NCI-H146 treated with DMSO at 0.1 percent for 48 hours (cell line): ENCODE measurements around the gene ALG3.

Experiments
- DNase-seq: peaks from one replicate; lab custom pipeline; 2025; ENCODE audit not compliant: unreplicated experiment; lab: John Stamatoyannopoulos, UW

The ALG3 gene

DNA sequence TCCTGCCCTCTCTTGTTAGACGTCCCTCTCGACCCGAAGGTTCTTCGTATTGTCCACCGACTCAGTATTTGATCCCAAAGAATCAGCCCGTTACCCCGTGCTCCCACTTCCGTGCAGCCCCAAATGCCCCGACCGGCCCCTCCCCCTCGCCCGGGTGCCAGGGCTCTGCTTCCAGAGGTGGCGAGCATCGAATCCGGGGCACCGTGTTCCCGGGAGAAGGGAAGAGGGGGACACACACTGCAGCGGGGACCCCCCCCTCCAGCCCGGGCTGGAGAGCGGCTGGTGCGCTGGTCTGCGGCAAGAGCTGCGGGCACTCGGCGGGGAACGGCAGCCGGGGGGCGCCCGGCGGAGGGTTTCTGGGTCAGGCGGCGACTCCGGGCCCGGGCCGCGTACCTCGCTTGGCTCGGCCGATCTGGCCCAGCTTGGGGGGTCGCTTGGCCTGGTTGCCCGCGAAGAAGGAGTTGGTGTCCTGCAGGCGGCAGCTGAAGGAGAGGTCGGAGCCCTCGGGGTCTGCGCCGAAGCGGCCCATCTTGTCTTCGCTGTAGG, 12.0 kb upstream of the ALG3 start:
- DNase-seq: no peak

- DNase-seq: peak; percentile 36
These were observed 11.3 kb upstream of the ALG3 start for GRCh38 chr3:184259878-184260723.

DNA sequence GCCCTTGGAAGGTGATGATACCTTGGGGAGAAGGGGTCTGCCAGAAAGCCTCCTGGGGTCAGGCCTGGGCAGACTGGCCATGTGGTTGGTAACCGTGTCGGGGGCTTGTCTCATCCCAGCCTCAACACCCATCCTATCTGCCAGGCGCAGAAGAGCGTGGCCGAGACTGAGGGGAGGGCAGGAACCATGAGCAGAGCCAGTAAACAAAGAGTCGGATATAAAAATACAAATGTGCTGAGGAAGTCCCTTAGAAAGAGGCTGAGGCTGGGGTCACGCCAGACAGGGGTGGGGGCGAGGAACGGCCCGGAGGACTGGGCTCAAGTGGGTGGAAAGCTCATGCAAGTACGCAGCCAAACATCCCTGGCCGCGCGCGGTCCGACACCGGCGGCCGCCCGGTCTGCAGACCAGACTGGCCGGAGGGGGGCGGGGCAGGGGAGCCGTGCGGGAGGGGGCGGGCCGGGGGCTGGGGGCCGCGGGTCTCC, 10.7 kb upstream of the ALG3 start:
- DNase-seq: no peak

GRCh38 chr3:184258926-184259325, 10.2 kb upstream of the ALG3 start:
- no peak for DNase-seq

DNA sequence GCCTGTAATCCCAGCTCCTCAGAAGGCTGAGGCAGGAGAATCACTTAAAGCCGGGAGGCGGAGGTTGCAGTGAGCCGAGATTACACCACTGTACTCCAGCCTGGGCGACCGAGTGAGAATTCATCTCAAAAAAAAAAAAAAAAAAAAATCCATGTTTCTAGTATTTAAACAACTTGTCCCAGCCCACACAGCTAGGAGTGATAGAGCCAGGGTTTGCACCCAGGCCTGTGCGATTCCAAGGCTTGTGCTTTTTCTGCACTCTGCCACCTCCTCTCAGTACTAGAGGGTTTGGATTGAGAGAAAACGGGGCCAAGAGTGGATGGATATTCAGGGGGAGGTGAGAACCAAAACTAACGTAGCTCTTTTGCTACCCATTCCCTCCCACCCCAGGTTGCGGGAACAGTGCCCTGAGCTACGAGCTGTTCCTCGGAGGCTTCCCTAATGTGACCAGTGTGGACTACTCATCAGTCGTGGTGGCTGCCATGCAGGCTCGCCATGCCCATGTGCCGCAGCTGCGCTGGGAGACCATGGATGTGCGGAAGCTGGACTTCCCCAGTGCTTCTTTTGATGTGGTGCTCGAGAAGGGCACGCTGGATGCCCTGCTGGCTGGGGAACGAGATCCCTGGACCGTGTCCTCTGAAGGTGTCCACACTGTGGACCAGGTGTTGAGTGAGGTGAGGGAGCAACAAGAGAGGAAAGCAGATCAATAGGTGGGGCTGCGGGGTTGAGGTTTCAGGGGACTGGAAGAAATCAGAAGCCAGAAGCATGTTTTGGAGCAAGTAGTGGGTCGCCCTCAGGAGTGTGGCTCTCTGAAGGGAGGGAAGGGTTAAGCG, 8.5 kb upstream of the ALG3 start:
- no peak for DNase-seq

DNA sequence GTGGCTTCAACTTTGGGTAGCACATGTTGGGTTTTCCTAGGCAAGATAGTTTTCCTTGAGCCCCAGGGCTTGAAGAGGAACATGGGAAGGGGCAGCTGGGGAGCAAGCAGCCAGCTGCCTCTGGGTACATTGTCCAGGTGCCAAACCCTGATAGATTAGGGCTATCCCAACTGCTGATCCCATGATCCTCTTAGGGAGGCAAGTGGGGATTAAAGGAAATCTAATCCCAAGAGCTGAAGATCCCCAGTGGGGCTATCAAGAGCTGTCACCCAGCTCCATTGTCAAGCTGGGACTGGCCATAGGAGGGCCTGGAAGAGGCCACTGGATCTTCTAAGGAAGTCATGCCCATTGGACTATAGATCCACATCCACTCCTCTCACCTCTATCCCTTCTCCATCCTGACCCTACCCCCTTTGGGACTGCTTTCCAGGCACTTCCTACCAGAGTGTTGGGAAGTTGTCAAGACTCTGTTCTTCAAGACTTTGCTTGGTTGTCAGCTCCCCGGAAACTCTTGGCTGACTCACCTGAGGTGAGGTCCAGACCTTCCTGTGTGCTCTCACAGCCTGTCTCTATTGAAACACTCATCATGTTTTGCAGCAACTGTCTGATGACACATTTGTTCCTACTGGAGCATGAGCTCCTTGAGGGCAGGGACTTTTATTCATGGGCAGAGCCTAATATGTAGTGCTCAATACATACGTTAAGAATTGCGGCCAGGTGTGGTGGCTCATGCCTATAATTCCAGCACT, 6.7 kb upstream of the ALG3 start:
- no peak for DNase-seq

GRCh38 chr3:184250167-184250828, 1.5 kb upstream of the ALG3 start:
- DNase-seq: peak; percentile 96

- DNase-seq: peak; percentile 100
These were observed 827 bp upstream of the ALG3 start, which contains the start of gene EEF1AKMT4 for GRCh38 chr3:184249412-184250166. EEF1AKMT4 (plus strand) TSS chr3:184249672; CDS start chr3:184249695, 23 bp downstream.

DNA sequence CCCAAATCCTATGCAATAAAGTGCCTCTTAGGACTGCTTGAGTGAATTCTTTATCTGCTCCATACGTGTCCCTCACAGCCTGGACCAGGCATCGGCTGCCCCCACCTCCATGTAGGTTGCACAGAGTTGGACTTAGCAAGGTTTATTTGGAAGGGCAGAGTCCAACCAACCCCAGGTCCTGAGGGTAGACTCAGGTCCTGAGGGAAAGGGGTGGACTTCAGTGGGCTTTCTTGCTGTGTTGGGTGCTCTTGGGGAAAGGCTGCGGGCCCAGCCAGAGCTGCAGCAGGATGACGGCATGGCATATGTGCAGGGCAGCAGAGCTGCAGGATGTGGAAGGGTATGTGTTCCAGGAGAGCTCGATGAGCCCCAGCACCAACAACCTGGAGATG, 6.5 kb downstream of the ALG3 start:
- no peak for DNase-seq

GRCh38 chr3:184241447-184242296, 7.1 kb downstream of the ALG3 start:
- no peak for DNase-seq

- DNase-seq: no peak
These were observed 7.7 kb downstream of the ALG3 start for GRCh38 chr3:184241141-184241446.

DNA sequence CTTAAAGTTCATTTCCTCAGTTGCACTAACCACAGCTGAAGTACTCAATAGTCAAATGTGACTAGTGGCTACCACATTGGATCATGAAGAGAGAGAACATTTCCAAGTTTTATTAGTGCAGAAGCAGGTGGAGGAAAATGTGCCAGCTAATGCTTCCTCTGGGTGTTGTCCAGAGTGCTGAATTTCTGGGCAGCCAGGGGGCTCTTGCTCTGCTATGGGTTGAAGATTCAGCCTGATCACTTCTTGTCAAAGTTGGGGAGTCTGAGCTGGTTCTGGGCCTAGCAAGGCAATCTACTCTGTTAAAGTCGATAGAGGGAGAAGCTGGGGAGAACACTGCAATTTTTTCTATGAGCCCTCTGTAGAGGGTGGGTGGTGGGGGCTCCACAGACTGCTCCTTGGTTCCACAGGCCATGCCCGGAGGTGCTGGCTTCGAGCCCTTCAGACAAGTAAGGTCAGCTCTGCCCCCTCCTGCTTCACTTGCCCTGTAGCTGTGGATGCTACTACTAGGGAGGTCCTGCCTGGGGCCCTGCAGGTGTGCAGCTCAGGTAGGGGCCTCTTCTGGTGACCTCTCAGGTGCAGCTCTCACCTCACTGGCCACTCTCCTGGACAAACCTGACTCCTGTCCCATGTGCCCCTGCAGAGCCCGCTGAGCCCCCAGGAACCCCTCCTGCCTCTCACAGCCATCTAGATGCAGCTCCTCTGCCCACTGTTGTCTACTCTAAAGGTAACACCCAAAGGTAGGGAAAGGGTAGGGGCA, 8.2 kb downstream of the ALG3 start:
- no peak for DNase-seq

DNA sequence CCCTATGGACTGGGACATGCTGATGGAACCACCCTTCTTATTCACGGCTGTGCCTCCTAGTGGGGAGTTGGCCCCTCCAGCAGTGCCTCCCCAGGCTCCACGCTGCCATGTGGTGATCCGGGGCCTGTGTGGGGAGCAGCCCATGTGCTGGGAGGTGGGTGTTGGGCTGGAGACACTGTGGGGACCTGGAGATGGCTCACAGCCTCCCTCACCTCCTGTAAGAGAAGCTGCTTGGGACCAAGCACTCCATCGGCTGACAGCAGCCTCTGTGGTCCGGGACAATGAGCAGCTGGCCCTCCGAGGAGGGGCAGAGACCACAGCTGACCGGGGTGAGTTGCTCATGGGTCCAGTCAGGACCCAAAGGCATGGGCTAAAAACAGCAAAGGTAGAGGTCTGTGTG, 9.1 kb downstream of the ALG3 start:
- DNase-seq: no peak

DNA sequence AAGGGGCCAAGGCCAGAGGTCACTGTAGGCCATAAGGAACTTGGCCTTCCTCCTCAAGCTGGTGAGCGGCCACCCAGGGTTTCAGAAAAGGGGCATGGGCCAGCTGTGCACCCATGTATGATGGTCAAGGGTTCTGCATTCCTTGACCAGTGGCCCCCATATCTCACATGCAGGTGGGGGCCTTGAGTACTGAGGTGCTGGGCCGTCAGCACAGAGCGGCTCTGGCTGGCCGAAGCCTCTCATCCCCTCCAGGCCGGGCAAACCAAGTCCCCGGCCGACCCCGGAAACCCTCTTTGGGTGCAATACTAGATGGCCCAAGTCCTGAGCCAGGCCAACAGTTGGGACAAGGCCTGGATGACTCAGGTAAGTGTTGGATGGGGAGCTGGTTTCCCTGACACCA, 9.5 kb downstream of the ALG3 start:
- DNase-seq: no peak

DNA sequence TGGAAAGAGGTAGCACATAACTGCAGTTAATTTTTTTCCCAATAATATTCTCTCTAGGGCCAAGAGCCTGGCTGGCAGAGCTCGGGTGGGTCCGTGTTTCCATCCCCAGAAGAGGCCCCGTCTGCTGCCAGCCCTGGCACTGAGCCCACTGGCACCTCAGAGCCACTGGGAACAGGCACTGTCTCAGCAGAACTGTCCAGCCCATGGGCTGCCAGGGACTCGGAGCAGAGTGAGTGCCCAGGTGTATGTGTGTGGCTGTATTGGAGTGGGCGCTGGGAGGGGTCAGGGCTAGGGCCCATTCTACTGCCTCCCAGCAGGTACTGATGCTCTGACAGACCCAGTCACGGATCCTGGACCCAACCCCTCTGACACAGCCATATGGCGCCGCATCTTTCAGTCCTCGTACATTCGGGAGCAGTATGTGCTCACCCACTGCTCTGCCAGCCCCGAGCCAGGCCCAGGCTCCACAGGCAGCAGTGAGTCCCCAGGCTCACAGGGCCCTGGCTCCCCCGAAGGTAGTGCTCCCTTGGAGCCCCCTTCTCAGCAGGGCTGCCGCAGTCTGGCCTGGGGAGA, 10.4 kb downstream of the ALG3 start:
- no peak for DNase-seq

DNA sequence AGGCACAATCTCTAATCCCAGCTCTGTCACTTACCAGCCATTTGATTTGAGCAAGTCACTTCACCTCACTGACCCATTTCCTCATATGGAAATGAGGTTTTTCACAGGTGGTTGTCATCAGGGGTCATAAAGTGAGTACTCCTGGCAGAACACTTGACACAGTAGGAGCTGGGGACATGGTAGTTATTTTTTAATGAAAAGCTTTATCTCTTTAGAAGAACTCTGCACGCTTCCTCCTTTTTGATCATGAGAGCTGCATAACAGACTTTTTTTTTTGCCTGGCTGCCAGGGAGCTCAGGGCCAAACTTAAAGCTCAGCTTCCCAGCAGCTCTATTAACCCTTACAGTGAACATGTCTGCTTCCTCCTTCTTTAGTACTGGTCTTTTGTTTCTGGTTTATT, 11.0 kb downstream of the ALG3 start:
- DNase-seq: no peak

DNA sequence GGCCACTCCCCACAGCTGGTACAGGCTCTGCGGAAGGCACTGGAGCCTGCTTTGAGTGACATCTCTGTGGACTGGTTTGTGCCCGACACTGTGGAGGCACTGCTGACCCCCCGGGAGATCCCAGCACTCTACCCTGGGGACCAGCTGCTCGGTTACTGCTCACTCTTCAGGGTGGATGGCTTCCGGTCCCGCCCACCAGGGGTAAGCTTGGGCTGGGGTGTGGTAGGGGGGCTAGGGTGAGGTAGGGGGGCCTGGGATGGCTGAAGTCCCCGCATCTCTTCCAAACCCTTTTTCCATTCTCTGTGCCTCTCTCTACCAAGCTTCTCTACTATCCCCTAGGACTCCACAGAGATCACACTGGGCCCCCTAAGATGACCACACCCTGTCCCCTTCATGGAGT, 11.6 kb downstream of the ALG3 start:
- no peak for DNase-seq

GRCh38 chr3:184236636-184237035, 12.1 kb downstream of the ALG3 start:
- DNase-seq: no peak
